Chondrocyte (in vitro differentiated cells): ENCODE measurements around the gene OSGIN1. TPM values are rescaled to one million over a fixed set of nuclear protein-coding genes. Genes with fewer than 3 reads are reported as not detected.
A peak's percentile ranks its signal among the peaks of the same experiment; 100 is the strongest.

Source experiments
- DNase-seq: peaks from one replicate; pipeline ENCODE4 v3.0.0; 2021; ENCODE audit warnings: mixed read lengths, low spot score
- H3K27ac Mint-ChIP-seq: one replicate; pipeline ENCODE4 v1.8.0; 2021; ENCODE audit warnings: mild to moderate bottlenecking, moderate library complexity, mixed read lengths; ENCODE audit not compliant: unreplicated experiment
- H3K27me3 Mint-ChIP-seq: 2 replicates; pipeline ENCODE4 v1.8.0; 2021; ENCODE audit warnings: low read depth, mixed read lengths
- H3K36me3 Mint-ChIP-seq: 2 replicates; pipeline ENCODE4 v1.8.0; 2021; ENCODE audit warnings: low read depth, mixed read lengths
- H3K4me1 Mint-ChIP-seq: 2 replicates; pipeline ENCODE4 v1.8.0; 2021; ENCODE audit warnings: low read depth, mild to moderate bottlenecking, mixed read lengths
- H3K4me3 Mint-ChIP-seq: one replicate; pipeline ENCODE4 v1.8.0; 2021; ENCODE audit warnings: mild to moderate bottlenecking, moderate library complexity, mixed read lengths; ENCODE audit not compliant: unreplicated experiment
- H3K9me3 Mint-ChIP-seq: 2 replicates; pipeline ENCODE4 v1.8.0; 2021; ENCODE audit warnings: low read depth, mixed read lengths
- total RNA-seq: library from RNA; stranded (reverse); gene quantifications from 3 replicates; pipeline ENCODE4 v1.2.1, GENCODE V29; 2021
- TF ChIP-seq, protein P1 (sequence below): fragments of 200-600 bp; sonication (generic); IDR thresholded peaks from 2 replicates; pipeline ENCODE4 v1.5.0; 2021; ENCODE audit warnings: antibody characterized with exemption, mild to moderate bottlenecking, moderate library complexity

OSGIN1 gene
- total RNA-seq, 1 donor from 2014 or later, result 2.5 TPM

DNA sequence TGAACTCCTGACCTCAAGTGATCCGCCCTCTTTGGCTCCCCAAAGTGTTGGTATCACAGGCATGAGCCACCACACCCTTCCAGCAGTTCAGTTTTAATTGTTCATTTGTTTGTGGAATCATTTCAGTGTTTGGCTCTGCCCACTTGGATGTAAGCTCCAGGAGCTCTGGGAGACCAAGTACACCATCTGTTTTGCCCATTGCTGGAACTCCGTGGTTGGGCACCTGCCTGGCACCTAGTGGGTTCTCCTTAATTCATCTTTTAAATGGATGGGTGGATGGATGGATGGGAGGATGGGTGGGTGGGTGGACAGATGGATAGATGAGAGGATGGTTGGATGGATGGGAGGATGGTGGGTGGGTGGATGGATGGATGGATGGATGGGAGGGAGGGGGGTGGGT lies 14.1 kb downstream of the OSGIN1 start:
- Mint-ChIP-seq H3K4me1 (peaks cover 3% of the 10 kb centered on the region), H3K9me3 (no peaks in the 10 kb centered on the region), H3K36me3 (no peaks in the 10 kb centered on the region), H3K4me3 (no peak overlapping the region), H3K27me3 (peaks cover 2% of the 10 kb centered on the region), H3K27ac (no peak overlapping the region)
- peak; percentile 19 for DNase-seq
- TF ChIP-seq, protein P1, sequence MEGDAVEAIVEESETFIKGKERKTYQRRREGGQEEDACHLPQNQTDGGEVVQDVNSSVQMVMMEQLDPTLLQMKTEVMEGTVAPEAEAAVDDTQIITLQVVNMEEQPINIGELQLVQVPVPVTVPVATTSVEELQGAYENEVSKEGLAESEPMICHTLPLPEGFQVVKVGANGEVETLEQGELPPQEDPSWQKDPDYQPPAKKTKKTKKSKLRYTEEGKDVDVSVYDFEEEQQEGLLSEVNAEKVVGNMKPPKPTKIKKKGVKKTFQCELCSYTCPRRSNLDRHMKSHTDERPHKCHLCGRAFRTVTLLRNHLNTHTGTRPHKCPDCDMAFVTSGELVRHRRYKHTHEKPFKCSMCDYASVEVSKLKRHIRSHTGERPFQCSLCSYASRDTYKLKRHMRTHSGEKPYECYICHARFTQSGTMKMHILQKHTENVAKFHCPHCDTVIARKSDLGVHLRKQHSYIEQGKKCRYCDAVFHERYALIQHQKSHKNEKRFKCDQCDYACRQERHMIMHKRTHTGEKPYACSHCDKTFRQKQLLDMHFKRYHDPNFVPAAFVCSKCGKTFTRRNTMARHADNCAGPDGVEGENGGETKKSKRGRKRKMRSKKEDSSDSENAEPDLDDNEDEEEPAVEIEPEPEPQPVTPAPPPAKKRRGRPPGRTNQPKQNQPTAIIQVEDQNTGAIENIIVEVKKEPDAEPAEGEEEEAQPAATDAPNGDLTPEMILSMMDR, result no peak

DNA sequence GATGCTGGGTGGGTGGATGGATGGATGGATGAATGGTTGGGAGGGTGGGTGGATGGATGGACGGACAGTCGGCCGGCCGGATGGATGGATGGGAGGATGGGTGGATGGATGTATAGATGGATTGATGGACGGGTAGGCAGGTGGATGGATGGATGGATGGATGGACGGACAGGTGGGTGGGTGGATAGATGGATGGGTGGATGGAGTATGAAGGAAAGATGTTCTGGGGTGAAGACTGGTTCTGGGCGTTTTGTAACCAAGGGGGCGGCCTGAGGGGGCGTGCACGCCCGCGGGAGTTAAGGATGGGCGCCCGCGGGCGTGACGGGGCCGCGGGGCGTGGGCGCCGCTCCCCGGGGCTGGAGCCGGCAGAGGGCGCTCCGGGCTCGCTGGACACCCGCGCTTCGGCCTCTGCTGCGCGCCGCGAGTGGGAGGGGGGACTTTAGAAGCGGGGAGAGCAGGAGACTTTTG lies 14.8 kb downstream of the OSGIN1 start, which contains the start of gene NECAB2:
NECAB2 (plus strand) TSS at position 407 of the 468 bp plus-strand sequence. CDS start 405 bp downstream, outside the sequence.
- peaks cover 3% of the 10 kb centered on the region for H3K4me1 Mint-ChIP-seq
- H3K4me3 Mint-ChIP-seq, result peak within 1 kb of the TSS; percentile 60
- no peaks in the 10 kb centered on the region for H3K9me3 Mint-ChIP-seq
- no peaks in the 10 kb centered on the region for H3K36me3 Mint-ChIP-seq
- no peak within 1 kb of the TSS for H3K27ac Mint-ChIP-seq
- H3K27me3 Mint-ChIP-seq, result peaks cover 2% of the 10 kb centered on the region
- DNase-seq, result no peak
- TF ChIP-seq, protein P1, result peak; percentile 88

DNA sequence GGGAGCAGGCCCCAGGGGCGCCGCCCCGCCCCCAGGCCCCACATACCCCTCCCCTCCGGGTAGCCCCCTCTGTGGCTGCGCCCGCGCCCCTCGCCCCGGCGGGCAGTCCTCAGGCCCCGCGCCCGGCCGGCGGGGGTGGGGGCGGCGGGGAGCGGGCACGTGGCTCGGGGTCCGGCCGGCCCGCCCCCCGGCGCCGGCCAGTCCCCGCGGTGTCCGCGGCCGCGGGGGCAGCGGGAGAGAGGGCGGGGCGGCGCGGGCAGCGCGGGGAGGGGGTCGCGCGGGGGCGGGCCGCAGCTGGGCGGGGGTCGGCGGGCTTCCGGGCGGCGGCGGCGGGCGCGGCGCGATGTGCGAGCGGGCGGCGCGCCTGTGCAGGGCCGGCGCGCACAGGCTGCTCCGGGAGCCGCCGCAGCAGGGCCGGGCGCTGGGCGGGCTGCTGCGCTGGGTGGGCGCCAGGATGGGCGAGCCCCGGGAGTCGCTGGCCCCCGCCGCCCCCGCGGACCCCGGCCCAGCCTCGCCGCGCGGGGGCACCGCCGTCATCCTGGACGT lies 15.3 kb downstream of the OSGIN1 start:
- peaks cover 3% of the 10 kb centered on the region for H3K4me1 Mint-ChIP-seq
- DNase-seq, result no peak
- peaks cover 2% of the 10 kb centered on the region for H3K27me3 Mint-ChIP-seq
- TF ChIP-seq, protein P1, result no peak
- H3K9me3 Mint-ChIP-seq, result no peaks in the 10 kb centered on the region
- H3K4me3 Mint-ChIP-seq, result peak overlapping the region; percentile 60
- no peak overlapping the region for H3K27ac Mint-ChIP-seq
- H3K36me3 Mint-ChIP-seq, result no peaks in the 10 kb centered on the region

DNA sequence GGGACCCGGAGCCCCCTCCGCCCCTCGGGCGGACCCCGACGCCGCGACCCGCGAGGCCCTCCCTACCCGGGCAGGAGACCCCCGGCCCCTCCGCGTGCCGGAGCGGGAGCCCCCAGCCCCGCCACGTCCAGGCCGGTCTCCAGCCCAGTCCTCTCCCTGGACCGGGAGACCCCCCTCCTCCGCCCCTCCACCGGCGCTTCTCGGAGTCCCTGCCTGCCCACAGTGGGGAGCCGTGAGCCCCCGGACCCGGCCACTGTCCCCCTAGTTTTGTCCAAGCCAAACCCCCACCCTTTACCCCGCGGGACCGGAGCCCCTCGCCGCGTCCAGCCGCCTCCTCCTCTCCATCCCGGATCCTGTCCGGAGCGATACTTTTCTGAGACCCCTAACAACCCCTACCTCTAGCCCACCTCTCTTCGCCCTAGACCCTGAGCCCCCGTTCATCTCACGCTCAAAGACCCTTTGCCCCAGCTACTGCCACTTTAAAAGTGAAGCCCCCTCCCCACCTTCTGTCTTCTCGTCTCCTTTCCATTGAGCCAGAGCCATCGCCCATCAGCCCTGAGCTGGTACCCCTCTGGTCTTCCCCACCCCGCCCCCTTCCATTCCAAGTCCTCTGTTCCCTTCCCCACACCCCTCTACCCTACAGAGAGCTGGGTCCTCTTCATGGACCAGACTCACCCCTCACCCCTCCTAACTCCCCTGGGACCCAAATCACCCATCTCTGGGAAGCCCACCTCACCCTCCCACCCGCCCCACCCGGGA lies 16.0 kb downstream of the OSGIN1 start:
- H3K4me1 Mint-ChIP-seq, result peaks cover 3% of the 10 kb centered on the region
- H3K9me3 Mint-ChIP-seq, result no peaks in the 10 kb centered on the region
- TF ChIP-seq, protein P1, result no peak
- H3K36me3 Mint-ChIP-seq, result no peaks in the 10 kb centered on the region
- H3K4me3 Mint-ChIP-seq, result peak overlapping the region; percentile 58
- DNase-seq, result no peak
- H3K27me3 Mint-ChIP-seq, result peaks cover 2% of the 10 kb centered on the region
- no peak overlapping the region for H3K27ac Mint-ChIP-seq

DNA sequence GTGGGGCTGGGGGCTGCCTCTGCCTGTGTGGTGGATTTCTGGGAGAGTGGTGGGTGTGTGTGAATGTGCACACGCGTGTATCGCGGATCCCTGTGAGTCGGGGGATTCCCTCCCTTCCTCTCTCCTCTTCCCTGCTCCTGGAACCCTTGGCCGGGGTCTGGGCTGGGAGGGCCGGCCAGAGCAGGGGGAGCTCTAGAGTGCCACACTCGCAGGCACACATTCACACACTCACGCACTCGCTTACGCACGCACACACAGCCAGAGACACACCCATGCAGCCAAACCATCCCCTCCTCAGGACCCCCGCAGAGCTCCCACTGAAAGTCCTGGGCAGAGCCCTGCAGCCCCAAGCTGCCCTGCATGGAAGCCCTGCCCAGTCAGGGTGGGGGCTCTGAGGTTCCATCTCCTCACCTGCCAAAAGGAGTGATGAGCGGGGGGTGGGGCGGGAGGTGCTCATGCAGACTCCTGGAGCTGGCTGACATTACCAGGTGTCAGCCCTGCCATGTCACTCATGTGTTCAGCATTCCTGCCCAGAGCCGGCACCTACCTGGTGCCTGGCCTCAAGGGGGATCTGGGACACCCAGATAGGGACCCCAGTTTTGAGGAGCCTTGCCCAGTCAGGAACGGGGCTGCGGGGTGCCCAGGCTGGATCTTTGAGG lies 16.9 kb downstream of the OSGIN1 start:
- peak overlapping the region; percentile 22 for H3K4me3 Mint-ChIP-seq
- H3K4me1 Mint-ChIP-seq, result peaks cover 3% of the 10 kb centered on the region
- no peak overlapping the region for H3K27ac Mint-ChIP-seq
- no peaks in the 10 kb centered on the region for H3K36me3 Mint-ChIP-seq
- H3K9me3 Mint-ChIP-seq, result no peaks in the 10 kb centered on the region
- DNase-seq, result peak; percentile 66
- TF ChIP-seq, protein P1, result no peak
- peaks cover 2% of the 10 kb centered on the region for H3K27me3 Mint-ChIP-seq
